HL-60 (cell line): ENCODE measurements around the gene SMC3.

ENCODE experiments used
- DNase-seq, 2 experiments: peaks; one replicate each; pipeline ENCODE4 v3.0.0-alpha.2; 2010 to 2020; ENCODE audit warnings: low read depth in 1 of 2, low spot score in 1 of 2
- H3K27ac ChIP-seq: fragments of 250-450 bp; sonication (Bioruptor Pico); replicated peaks from 2 replicates; pipeline ENCODE4 v1.5.1; 2020; ENCODE audit warnings: mild to moderate bottlenecking, moderate library complexity
- H3K27me3 ChIP-seq: fragments of 250-450 bp; sonication (Bioruptor Pico); 2 replicates; pipeline ENCODE4 v1.5.1; 2021; ENCODE audit warnings: mild to moderate bottlenecking, moderate library complexity; ENCODE audit not compliant: insufficient read depth, poor library complexity, severe bottlenecking
- H3K4me3 ChIP-seq: replicated peaks from 2 replicates; pipeline ENCODE4 v1.5.1; 2011; ENCODE audit warnings: mild to moderate bottlenecking, control low read depth, low read length; ENCODE audit not compliant: insufficient read depth
- GABPA ChIP-seq: IDR thresholded peaks from 2 replicates; pipeline ENCODE4 v1.6.1; 2012; ENCODE audit warnings: low read depth
- POLR2AphosphoS5 ChIP-seq: IDR thresholded peaks from 2 replicates; pipeline ENCODE4 v1.6.1; 2012; ENCODE audit warnings: low read depth
- SPI1 ChIP-seq: IDR thresholded peaks from 2 replicates; pipeline ENCODE4 v1.6.1; 2012; ENCODE audit warnings: low read depth, mild to moderate bottlenecking, borderline replicate concordance
- TF ChIP-seq, protein P1 (sequence below): IDR thresholded peaks from one replicate; pipeline ENCODE4 v1.5.1; 2011; ENCODE audit warnings: low read length, control low read depth, inconsistent platforms; ENCODE audit not compliant: insufficient read depth
- TF ChIP-seq, protein P2 (sequence below): IDR thresholded peaks from 2 replicates; pipeline ENCODE4 v1.6.1; 2012; ENCODE audit warnings: low read depth; ENCODE audit not compliant: insufficient replicate concordance

Gene SMC3

DNA sequence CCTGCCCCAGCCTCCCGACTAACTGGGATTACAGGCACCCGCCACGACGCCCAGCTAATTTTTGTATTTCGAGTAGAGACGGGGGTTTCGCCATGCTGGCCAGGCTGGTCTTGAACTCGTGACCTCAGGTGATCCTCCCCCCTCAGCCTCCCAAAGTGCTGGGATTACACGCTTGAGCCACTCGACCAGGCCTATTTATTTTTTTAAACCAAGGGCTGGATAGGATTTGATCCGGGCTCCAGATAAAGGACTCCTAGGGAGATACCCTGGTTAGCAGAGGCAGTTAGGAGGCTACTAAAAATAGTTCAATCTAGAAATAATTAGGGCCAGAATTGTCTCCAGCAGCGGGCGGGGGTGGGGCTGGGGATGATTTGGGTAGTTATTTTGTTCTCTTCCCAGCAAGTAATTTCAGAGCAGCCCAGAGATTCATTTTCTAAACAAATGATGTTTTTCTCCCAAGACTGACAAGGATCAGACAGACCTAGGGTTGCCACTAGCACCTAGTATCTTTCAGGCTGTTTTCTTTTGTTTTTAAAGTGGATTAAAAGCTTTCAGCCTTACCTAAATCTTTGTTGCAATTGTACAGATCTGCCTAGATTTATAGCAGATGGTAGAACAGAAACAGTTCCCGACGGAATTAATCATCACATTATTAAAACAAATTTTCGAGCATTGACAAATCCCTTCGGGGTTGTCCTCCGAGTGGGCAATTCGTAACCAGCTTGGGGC is 859 bp upstream of the SMC3 start:
- Histone ChIP-seq H3K27me3 (no peaks in the 10 kb centered on the region), H3K27ac (peak overlapping the region; percentile 97), H3K4me3 (peak overlapping the region; percentile 40)
- TF ChIP-seq, protein P1, sequence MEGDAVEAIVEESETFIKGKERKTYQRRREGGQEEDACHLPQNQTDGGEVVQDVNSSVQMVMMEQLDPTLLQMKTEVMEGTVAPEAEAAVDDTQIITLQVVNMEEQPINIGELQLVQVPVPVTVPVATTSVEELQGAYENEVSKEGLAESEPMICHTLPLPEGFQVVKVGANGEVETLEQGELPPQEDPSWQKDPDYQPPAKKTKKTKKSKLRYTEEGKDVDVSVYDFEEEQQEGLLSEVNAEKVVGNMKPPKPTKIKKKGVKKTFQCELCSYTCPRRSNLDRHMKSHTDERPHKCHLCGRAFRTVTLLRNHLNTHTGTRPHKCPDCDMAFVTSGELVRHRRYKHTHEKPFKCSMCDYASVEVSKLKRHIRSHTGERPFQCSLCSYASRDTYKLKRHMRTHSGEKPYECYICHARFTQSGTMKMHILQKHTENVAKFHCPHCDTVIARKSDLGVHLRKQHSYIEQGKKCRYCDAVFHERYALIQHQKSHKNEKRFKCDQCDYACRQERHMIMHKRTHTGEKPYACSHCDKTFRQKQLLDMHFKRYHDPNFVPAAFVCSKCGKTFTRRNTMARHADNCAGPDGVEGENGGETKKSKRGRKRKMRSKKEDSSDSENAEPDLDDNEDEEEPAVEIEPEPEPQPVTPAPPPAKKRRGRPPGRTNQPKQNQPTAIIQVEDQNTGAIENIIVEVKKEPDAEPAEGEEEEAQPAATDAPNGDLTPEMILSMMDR: no peak
- TF ChIP-seq, protein P2, sequence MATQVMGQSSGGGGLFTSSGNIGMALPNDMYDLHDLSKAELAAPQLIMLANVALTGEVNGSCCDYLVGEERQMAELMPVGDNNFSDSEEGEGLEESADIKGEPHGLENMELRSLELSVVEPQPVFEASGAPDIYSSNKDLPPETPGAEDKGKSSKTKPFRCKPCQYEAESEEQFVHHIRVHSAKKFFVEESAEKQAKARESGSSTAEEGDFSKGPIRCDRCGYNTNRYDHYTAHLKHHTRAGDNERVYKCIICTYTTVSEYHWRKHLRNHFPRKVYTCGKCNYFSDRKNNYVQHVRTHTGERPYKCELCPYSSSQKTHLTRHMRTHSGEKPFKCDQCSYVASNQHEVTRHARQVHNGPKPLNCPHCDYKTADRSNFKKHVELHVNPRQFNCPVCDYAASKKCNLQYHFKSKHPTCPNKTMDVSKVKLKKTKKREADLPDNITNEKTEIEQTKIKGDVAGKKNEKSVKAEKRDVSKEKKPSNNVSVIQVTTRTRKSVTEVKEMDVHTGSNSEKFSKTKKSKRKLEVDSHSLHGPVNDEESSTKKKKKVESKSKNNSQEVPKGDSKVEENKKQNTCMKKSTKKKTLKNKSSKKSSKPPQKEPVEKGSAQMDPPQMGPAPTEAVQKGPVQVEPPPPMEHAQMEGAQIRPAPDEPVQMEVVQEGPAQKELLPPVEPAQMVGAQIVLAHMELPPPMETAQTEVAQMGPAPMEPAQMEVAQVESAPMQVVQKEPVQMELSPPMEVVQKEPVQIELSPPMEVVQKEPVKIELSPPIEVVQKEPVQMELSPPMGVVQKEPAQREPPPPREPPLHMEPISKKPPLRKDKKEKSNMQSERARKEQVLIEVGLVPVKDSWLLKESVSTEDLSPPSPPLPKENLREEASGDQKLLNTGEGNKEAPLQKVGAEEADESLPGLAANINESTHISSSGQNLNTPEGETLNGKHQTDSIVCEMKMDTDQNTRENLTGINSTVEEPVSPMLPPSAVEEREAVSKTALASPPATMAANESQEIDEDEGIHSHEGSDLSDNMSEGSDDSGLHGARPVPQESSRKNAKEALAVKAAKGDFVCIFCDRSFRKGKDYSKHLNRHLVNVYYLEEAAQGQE: no peak
- no peak for TF ChIP-seq POLR2AphosphoS5
- DNase-seq: no peak

DNA sequence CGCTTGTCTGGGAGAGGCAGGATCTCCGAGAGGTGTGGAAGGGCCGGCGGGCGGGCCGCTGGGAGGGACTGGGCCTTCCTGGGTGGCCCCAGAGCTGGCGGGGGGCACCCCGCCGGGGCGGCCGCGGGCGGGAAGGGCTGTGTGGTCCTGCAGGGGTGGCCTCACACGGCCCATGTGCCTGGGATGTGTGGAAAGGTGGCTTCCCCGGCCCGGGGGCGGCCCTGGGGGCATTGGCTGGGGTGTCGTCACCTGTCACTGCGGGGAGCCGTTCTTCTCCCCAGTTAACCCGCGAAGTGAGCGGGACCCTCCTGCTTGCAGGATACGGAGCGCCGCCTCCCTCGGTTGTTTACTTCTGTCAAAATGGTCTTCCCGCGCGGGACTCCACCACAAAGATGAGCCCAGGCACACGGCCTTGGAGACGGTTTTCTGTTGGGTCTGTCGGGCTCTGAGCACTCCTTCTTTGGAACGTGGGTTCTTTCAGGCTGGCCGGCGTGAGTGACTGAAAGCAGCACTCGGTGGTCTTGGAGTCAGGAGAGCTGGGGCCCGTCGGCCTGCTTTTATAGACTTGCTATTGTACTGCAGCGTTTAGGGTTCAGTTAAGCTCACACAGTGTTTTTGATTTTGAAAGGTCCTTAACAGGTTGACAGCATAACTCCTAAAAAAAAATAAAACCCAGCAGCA is 700 bp downstream of the SMC3 start:
- TF ChIP-seq POLR2AphosphoS5: no peak
- no peak for TF ChIP-seq SPI1
- TF ChIP-seq, protein P2: no peak
- TF ChIP-seq, protein P1: no peak
- no peak for TF ChIP-seq GABPA
- Histone ChIP-seq H3K27me3 (no peaks in the 10 kb centered on the region), H3K27ac (peak overlapping the region; percentile 97), H3K4me3 (peak overlapping the region; percentile 94)
- peak in 1 of 2 experiments; percentile 51 for DNase-seq

DNA sequence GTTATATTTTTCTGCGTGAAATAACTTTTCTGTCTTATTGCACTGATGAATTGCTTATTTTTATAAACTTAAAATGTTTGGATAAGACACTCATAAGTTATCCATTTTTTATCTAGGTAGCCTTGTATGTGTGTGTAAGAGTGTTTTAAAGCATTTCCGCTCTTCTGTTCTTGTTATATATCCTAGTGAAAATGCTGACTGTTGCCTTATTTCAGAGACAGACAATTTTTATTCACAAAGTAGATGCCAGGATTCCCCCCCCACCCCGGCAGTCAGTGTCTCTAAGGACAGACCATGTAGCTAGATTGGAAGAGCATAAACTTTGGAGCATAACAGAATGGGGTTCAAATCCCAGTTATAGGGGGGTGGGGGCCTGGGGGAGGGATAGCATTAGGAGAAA is 1.6 kb downstream of the SMC3 start:
- TF ChIP-seq, protein P2: no peak
- TF ChIP-seq POLR2AphosphoS5: no peak
- TF ChIP-seq, protein P1: no peak
- no peak for TF ChIP-seq SPI1
- TF ChIP-seq GABPA: no peak
- Histone ChIP-seq H3K27me3 (no peaks in the 10 kb centered on the region), H3K27ac (no peak overlapping the region), H3K4me3 (peak overlapping the region; percentile 94)
- no peak for DNase-seq
